GM19468 (cell line): ENCODE measurements around the gene IDI2.

Experiments used
- ATAC-seq: cut with Tn5 transposase; IDR thresholded peaks from one replicate; pipeline ENCODE4 v1.9.1; 2021; ENCODE audit warnings: mild to moderate bottlenecking, moderate library complexity, moderate number of reproducible peaks; ENCODE audit not compliant: unreplicated experiment; ENCODE audit errors: extremely low read depth

The IDI2 gene

GRCh38 chr10:986137-986825 is 39.4 kb downstream of the IDI2 start:
- no peak for ATAC-seq

GRCh38 chr10:985361-985760 is 40.3 kb downstream of the IDI2 start:
- ATAC-seq, result no peak

GRCh38 chr10:983971-984655 is 41.5 kb downstream of the IDI2 start:
- no peak for ATAC-seq

GRCh38 chr10:983401-983800 is 42.3 kb downstream of the IDI2 start:
- ATAC-seq, result no peak

GRCh38 chr10:980468-981093 is 45.1 kb downstream of the IDI2 start:
- ATAC-seq, result no peak

GRCh38 chr10:978826-979421 is 46.7 kb downstream of the IDI2 start:
- no peak for ATAC-seq

- ATAC-seq, result no peak
Observed at GRCh38 chr10:976316-976715, 49.3 kb downstream of the IDI2 start.

GRCh38 chr10:974785-975074 is 50.9 kb downstream of the IDI2 start:
- no peak for ATAC-seq

GRCh38 chr10:974038-974784 is 51.4 kb downstream of the IDI2 start:
- no peak for ATAC-seq

- ATAC-seq, result no peak
Observed at GRCh38 chr10:972763-973162, 52.9 kb downstream of the IDI2 start.

GRCh38 chr10:971613-972012 is 54.0 kb downstream of the IDI2 start:
- ATAC-seq, result no peak

GRCh38 chr10:971150-971542 is 54.5 kb downstream of the IDI2 start:
- ATAC-seq, result no peak

- no peak for ATAC-seq
Observed at GRCh38 chr10:970311-971149, 55.1 kb downstream of the IDI2 start.

- ATAC-seq, result no peak
Observed at GRCh38 chr10:969473-970150, 56.0 kb downstream of the IDI2 start.
